Kidney capillary endothelial cell (primary cell): Measurements from ENCODE around the gene SHLD1.

Experiments
- DNase-seq: peaks from one replicate; pipeline ENCODE4 v3.0.0-alpha.2; 2018; ENCODE audit warnings: low spot score

SHLD1 gene

GRCh38 chr20:5895626-5896025 is 145.4 kb downstream of the SHLD1 start:
- no peak for DNase-seq

GRCh38 chr20:5899444-5899843 is 149.2 kb downstream of the SHLD1 start:
- DNase-seq: no peak

GRCh38 chr20:5900908-5901307 is 150.7 kb downstream of the SHLD1 start:
- DNase-seq: no peak

- no peak for DNase-seq
These were observed 158.8 kb downstream of the SHLD1 start for GRCh38 chr20:5908981-5909380.

- no peak for DNase-seq
These were observed 160.0 kb downstream of the SHLD1 start for GRCh38 chr20:5910186-5910585.

- DNase-seq: no peak
These were observed 163.0 kb downstream of the SHLD1 start for GRCh38 chr20:5913166-5913565.
